Measurements from ENCODE around the gene SCGB1C2. TPM values are rescaled to one million over a fixed set of nuclear protein-coding genes. Genes with fewer than 3 reads are reported as not detected.

The SCGB1C2 gene
- total and polyA plus RNA-seq, 7 donors, result not detected

GRCh38 chr17:160336-160735, 23.0 kb downstream of the SCGB1C2 start:
- Histone ChIP-seq H3K4me1 (no peaks in the 10 kb centered on the region), H3K27me3 (no peaks in the 10 kb centered on the region), H3K27ac (no peak overlapping the region), H3K9me3 (no peaks in the 10 kb centered on the region), H3K36me3 (no peaks in the 10 kb centered on the region), H3K4me3 (no peak overlapping the region)
- intact Hi-C loops (cut with DNase I), result no loop called here
- WGBS, 2 donors, result 89 to 90% methylated on average over 13 of the region's 13 CpGs
- DNase-seq, result no peak
- TF ChIP-seq POLR2A (IDR thresholded peaks at IDR 0.05) (no peak), EP300 (IDR thresholded peaks at IDR 0.05) (no peak), POLR2AphosphoS5 (IDR thresholded peaks at IDR 0.05) (no peak)
- TF ChIP-seq, protein P1, sequence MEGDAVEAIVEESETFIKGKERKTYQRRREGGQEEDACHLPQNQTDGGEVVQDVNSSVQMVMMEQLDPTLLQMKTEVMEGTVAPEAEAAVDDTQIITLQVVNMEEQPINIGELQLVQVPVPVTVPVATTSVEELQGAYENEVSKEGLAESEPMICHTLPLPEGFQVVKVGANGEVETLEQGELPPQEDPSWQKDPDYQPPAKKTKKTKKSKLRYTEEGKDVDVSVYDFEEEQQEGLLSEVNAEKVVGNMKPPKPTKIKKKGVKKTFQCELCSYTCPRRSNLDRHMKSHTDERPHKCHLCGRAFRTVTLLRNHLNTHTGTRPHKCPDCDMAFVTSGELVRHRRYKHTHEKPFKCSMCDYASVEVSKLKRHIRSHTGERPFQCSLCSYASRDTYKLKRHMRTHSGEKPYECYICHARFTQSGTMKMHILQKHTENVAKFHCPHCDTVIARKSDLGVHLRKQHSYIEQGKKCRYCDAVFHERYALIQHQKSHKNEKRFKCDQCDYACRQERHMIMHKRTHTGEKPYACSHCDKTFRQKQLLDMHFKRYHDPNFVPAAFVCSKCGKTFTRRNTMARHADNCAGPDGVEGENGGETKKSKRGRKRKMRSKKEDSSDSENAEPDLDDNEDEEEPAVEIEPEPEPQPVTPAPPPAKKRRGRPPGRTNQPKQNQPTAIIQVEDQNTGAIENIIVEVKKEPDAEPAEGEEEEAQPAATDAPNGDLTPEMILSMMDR (IDR thresholded peaks at IDR 0.05), result no peak

DNA sequence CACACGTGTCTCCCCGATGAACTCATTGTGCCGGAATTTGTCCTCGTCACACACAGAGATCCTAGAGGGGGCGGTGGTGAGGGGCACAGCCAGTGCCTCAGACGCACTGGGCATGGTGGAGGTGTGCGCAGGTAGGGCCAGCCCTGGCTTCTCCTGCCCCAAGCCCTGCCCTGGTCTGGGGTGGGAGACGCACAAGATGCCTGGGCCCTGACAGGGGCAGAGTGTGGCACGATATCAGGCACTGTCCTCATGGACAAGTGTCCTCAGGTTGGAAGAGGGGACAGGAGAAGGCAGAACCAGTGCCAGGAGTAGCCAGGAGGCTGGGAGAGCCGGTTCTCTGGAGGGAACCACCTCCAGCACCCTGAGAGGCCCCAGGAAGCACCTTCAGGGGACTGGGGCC, 24.1 kb downstream of the SCGB1C2 start:
- Histone ChIP-seq H3K9me3 (no peaks in the 10 kb centered on the region), H3K27ac (no peak overlapping the region), H3K4me1 (no peaks in the 10 kb centered on the region), H3K36me3 (no peaks in the 10 kb centered on the region), H3K27me3 (no peaks in the 10 kb centered on the region), H3K4me3 (no peak overlapping the region)
- intact Hi-C loops (cut with DNase I), result no loop called here
- DNase-seq, result no peak
- 82 to 85% methylated on average over 10 of the region's 10 CpGs for WGBS, 2 donors
- no peak for TF ChIP-seq POLR2A (IDR thresholded peaks at IDR 0.05)
- TF ChIP-seq EP300 (IDR thresholded peaks at IDR 0.05), result no peak
- no peak for TF ChIP-seq POLR2AphosphoS5 (IDR thresholded peaks at IDR 0.05)
- TF ChIP-seq, protein P1 (IDR thresholded peaks at IDR 0.05), result no peak

DNA sequence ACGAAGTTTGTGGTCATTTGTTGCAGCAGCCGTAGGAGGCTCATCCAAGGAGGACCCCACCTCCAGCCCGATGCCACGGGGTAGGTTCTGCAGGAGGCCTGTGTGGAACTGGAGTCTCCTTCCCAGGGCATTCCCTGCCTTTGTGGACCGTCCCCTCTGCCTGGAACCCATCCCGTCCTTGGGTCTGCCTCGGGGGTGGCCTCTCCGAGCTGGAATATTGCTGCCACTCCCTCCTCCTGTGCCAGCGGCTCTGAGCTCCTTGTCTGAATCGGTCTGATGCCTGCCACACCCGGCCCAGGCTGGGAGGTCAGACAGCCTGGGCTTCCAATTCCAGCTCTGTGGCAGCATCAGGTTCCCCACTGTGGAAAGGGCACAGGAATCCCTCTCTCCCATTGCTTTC, 25.3 kb downstream of the SCGB1C2 start:
- intact Hi-C loops (cut with DNase I), result no loop called here
- 42 to 75% methylated on average over 11 of the region's 11 CpGs for WGBS, 2 donors
- Histone ChIP-seq H3K27me3 (no peaks in the 10 kb centered on the region), H3K27ac (no peak overlapping the region), H3K36me3 (no peaks in the 10 kb centered on the region), H3K4me3 (no peak overlapping the region), H3K9me3 (no peaks in the 10 kb centered on the region), H3K4me1 (no peaks in the 10 kb centered on the region)
- no peak for DNase-seq
- TF ChIP-seq, protein P1 (IDR thresholded peaks at IDR 0.05), result no peak
- TF ChIP-seq POLR2A (IDR thresholded peaks at IDR 0.05), result no peak
- no peak for TF ChIP-seq POLR2AphosphoS5 (IDR thresholded peaks at IDR 0.05)
- TF ChIP-seq EP300 (IDR thresholded peaks at IDR 0.05), result no peak

GRCh38 chr17:163514-164098, 26.2 kb downstream of the SCGB1C2 start:
- no peak for TF ChIP-seq POLR2A (IDR thresholded peaks at IDR 0.05)
- TF ChIP-seq, protein P1 (IDR thresholded peaks at IDR 0.05), result no peak
- TF ChIP-seq POLR2AphosphoS5 (IDR thresholded peaks at IDR 0.05), result no peak
- no peak for TF ChIP-seq EP300 (IDR thresholded peaks at IDR 0.05)
- no peak overlapping the region for H3K27ac ChIP-seq
- no peaks in the 10 kb centered on the region for H3K4me1 ChIP-seq
- intact Hi-C loops (cut with DNase I), result no loop called here
- no peak overlapping the region for H3K4me3 ChIP-seq
- no peaks in the 10 kb centered on the region for H3K36me3 ChIP-seq
- H3K27me3 ChIP-seq, result no peaks in the 10 kb centered on the region
- 80 to 81% methylated on average over 11 of the region's 11 CpGs for WGBS, 2 donors
- no peak for DNase-seq
- no peaks in the 10 kb centered on the region for H3K9me3 ChIP-seq
